Kidney (tissue), 14 donors: Measurements from ENCODE around the gene GAMT. TPM values are rescaled to one million over a fixed set of nuclear protein-coding genes. Genes with fewer than 3 reads are reported as not detected.

ENCODE experiments used
- DNase-seq, 5 donors: peaks; one replicate each; pipeline ENCODE4 v3.0.0-alpha.2; 2013 to 2020
- FAIRE-seq: peaks from 2 replicates; lab custom pipeline; 2012; peaks lifted over from hg19 to GRCh38; lab: Jason Lieb, UNC
- H3K27ac ChIP-seq, 2 donors: one replicate each; pipeline ENCODE4 v1.7.0; 2013; ENCODE audit warnings: low read depth in 2 of 2, low read length in 2 of 2, inconsistent platforms in 1 of 2
- H3K27me3 ChIP-seq: one replicate; pipeline ENCODE4 v1.7.1; 2013; ENCODE audit warnings: low read length, inconsistent platforms; ENCODE audit not compliant: control insufficient read depth, insufficient read depth
- H3K36me3 ChIP-seq, 3 donors: one replicate each; pipeline versions ENCODE4 v1.7.0 to v1.7.1; 2013; ENCODE audit warnings: low read length in 3 of 3, control low read depth in 1 of 3, inconsistent platforms in 1 of 3; ENCODE audit not compliant: insufficient read depth in 3 of 3, control insufficient read depth in 2 of 3
- H3K4me1 ChIP-seq, 3 donors: one replicate each; pipeline versions ENCODE4 v1.7.0 to v1.7.1; 2013; ENCODE audit warnings: low read length in 3 of 3, inconsistent platforms in 1 of 3, low read depth in 1 of 3; ENCODE audit not compliant: control insufficient read depth in 2 of 3, insufficient read depth in 2 of 3
- H3K4me3 ChIP-seq, 3 donors: one replicate each; pipeline versions ENCODE4 v1.7.0 to v1.8.1; 2013; ENCODE audit warnings: low read length in 3 of 3, control low read depth in 1 of 3, inconsistent platforms in 1 of 3
- H3K9ac ChIP-seq, 3 donors: one replicate each; pipeline versions ENCODE4 v1.7.0 to v1.7.1; 2013; ENCODE audit warnings: low read length in 3 of 3, control low read depth in 1 of 3, inconsistent platforms in 1 of 3
- H3K9me3 ChIP-seq, 3 donors: one replicate each; pipeline versions ENCODE4 v1.7.0 to v1.7.1; 2013; ENCODE audit warnings: low read length in 3 of 3, control low read depth in 1 of 3, inconsistent platforms in 1 of 3; ENCODE audit not compliant: control insufficient read depth in 2 of 3, insufficient read depth in 1 of 3
- CTCF ChIP-seq: IDR thresholded peaks from 3 replicates; pipeline ENCODE4 v1.5.1; 2012; ENCODE audit warnings: mild to moderate bottlenecking, moderate library complexity, borderline replicate concordance; ENCODE audit not compliant: insufficient read depth; ENCODE audit errors: extremely low read depth
- intact Hi-C: fragments of 100-400 bp; cut with DNase I; formaldehyde crosslinking; loops from one replicate; pipeline ENCODE4 v1.11.1; 2022
- polyA plus RNA-seq: library from polyadenylated mRNA; stranded (reverse); fragments of 350-450 nt; fragmentation: Illumina TruSeq; extraction: RNeasy Lipid Tissue Mini Kit (QIAGEN cat#74804); gene quantifications from one replicate; pipeline ENCODE4 v1.2.3, GENCODE V29; 2014; ENCODE audit warnings: low read depth, low replicate concordance; ENCODE audit not compliant: insufficient read depth
- total RNA-seq: library from RNA; stranded (reverse); fragmentation: NEBNext Ultra II Directional; extraction: Animal tissue kit (Norgen Biotek cat#: 25700); gene quantifications from one replicate; pipeline ENCODE4 v1.2.1, GENCODE V29; 2021
- donor health status: control.
- donor health status: control.
- donor health status: control.
- donor health status: control.
- donor health status: control.
- donor health status: DM: yes; HTN: yes; CAD: no.
- donor health status: Normal renal cell carcinoma (clear cell type).

GAMT gene
- total and polyA plus RNA-seq, 2 donors from 2014 or later = 16.3 to 209 TPM

GRCh38 chr19:1351381-1351851 is 49.9 kb downstream of the GAMT start:
- Histone ChIP-seq H3K4me1 (peaks cover 0 to 8% (median 3%) of the 10 kb centered on the region in 3 donors), H3K4me3 (no peak overlapping the region), H3K27ac (no peak overlapping the region), H3K9ac (no peak overlapping the region), H3K27me3 (no peaks in the 10 kb centered on the region), H3K9me3 (no peaks in the 10 kb centered on the region), H3K36me3 (no peaks in the 10 kb centered on the region)
- TF ChIP-seq CTCF = no peak
- FAIRE-seq (no peak), DNase-seq (no peak)
- intact Hi-C loops = no loop called here

GRCh38 chr19:1350867-1351266 is 50.5 kb downstream of the GAMT start:
- FAIRE-seq (no peak), DNase-seq (no peak)
- no peaks in the 10 kb centered on the region for H3K36me3 ChIP-seq
- H3K9me3 ChIP-seq = no peaks in the 10 kb centered on the region
- H3K4me3 ChIP-seq = no peak overlapping the region
- intact Hi-C loops = no loop called here
- no peak for TF ChIP-seq CTCF
- H3K9ac ChIP-seq = no peak overlapping the region
- H3K27me3 ChIP-seq = no peaks in the 10 kb centered on the region
- peaks cover 0 to 4% (median 0%) of the 10 kb centered on the region in 3 donors for H3K4me1 ChIP-seq
- H3K27ac ChIP-seq = no peak overlapping the region

- DNase-seq (no peak), FAIRE-seq (no peak)
Measured at GRCh38 chr19:1349211-1349610, 52.1 kb downstream of the GAMT start.

More at GRCh38 chr19:1349211-1349610, 52.1 kb downstream of the GAMT start:
- no peaks in the 10 kb centered on the region for H3K36me3 ChIP-seq
- no peak for TF ChIP-seq CTCF
- H3K9ac ChIP-seq = no peak overlapping the region
- H3K4me1 ChIP-seq = no peaks in the 10 kb centered on the region
- no peak overlapping the region for H3K27ac ChIP-seq
- intact Hi-C loops = no loop called here
- no peaks in the 10 kb centered on the region for H3K9me3 ChIP-seq
- H3K27me3 ChIP-seq = no peaks in the 10 kb centered on the region
- no peak overlapping the region for H3K4me3 ChIP-seq

Other genes starting within 250 kb of the GAMT start
- 156 TPM for gene SBNO2, start 227.3 kb downstream of the GAMT start, total RNA-seq
- 12.2 TPM for gene SBNO2, start 227.3 kb downstream of the GAMT start, polyA plus RNA-seq
- gene STK11, start 195.8 kb downstream of the GAMT start, total RNA-seq = 57.7 TPM
- 40.7 TPM for gene STK11, start 195.8 kb downstream of the GAMT start, polyA plus RNA-seq
- gene CBARP, start 163.5 kb downstream of the GAMT start, total RNA-seq = 1.1 TPM
- 1.0 TPM for gene CBARP, start 163.5 kb downstream of the GAMT start, polyA plus RNA-seq
- gene ATP5F1D, start 159.8 kb downstream of the GAMT start, total RNA-seq = 183 TPM
- 641 TPM for gene ATP5F1D, start 159.8 kb downstream of the GAMT start, polyA plus RNA-seq
- 205 TPM for gene MIDN, start 153.0 kb downstream of the GAMT start, total RNA-seq
- 21.3 TPM for gene MIDN, start 153.0 kb downstream of the GAMT start, polyA plus RNA-seq
- gene CIRBP, start 132.2 kb downstream of the GAMT start, total RNA-seq = 533 TPM
- 408 TPM for gene CIRBP, start 132.2 kb downstream of the GAMT start, polyA plus RNA-seq
- gene FAM174C, start 126.0 kb downstream of the GAMT start, total RNA-seq = 35.3 TPM
- 94.7 TPM for gene FAM174C, start 126.0 kb downstream of the GAMT start, polyA plus RNA-seq
- gene EFNA2, start 115.7 kb downstream of the GAMT start, total RNA-seq = not detected
- not detected for gene EFNA2, start 115.7 kb downstream of the GAMT start, polyA plus RNA-seq
- gene NDUFS7, start 17.6 kb downstream of the GAMT start, total RNA-seq = 85.5 TPM
- 265 TPM for gene NDUFS7, start 17.6 kb downstream of the GAMT start, polyA plus RNA-seq
- 98.5 TPM for gene DAZAP1, start 6.0 kb upstream of the GAMT start, total RNA-seq
- gene DAZAP1, start 6.0 kb upstream of the GAMT start, polyA plus RNA-seq = 47.7 TPM
- gene RPS15, start 36.9 kb upstream of the GAMT start, total RNA-seq = 893 TPM
- 1,823 TPM for gene RPS15, start 36.9 kb upstream of the GAMT start, polyA plus RNA-seq
- gene APC2, start 48.6 kb upstream of the GAMT start, total RNA-seq = 0.25 TPM
- gene APC2, start 48.6 kb upstream of the GAMT start, polyA plus RNA-seq = not detected
- 32.5 TPM for gene C19orf25, start 77.7 kb upstream of the GAMT start, total RNA-seq
- gene C19orf25, start 77.7 kb upstream of the GAMT start, polyA plus RNA-seq = 50.9 TPM
- gene PCSK4, start 88.8 kb upstream of the GAMT start, total RNA-seq = 5.3 TPM
- 5.5 TPM for gene PCSK4, start 88.8 kb upstream of the GAMT start, polyA plus RNA-seq
- 9.6 TPM for gene REEP6, start 89.6 kb upstream of the GAMT start, total RNA-seq
- 60.0 TPM for gene REEP6, start 89.6 kb upstream of the GAMT start, polyA plus RNA-seq
- 4.6 TPM for gene ADAMTSL5, start 111.5 kb upstream of the GAMT start, total RNA-seq
- 1.4 TPM for gene ADAMTSL5, start 111.5 kb upstream of the GAMT start, polyA plus RNA-seq
- gene PLK5, start 122.5 kb upstream of the GAMT start, total RNA-seq = not detected
- gene PLK5, start 122.5 kb upstream of the GAMT start, polyA plus RNA-seq = not detected
- gene MEX3D, start 166.8 kb upstream of the GAMT start, total RNA-seq = 19.3 TPM
- 5.4 TPM for gene MEX3D, start 166.8 kb upstream of the GAMT start, polyA plus RNA-seq
- gene MBD3, start 191.3 kb upstream of the GAMT start, total RNA-seq = 62.5 TPM
- 76.1 TPM for gene MBD3, start 191.3 kb upstream of the GAMT start, polyA plus RNA-seq
- gene UQCR11, start 203.9 kb upstream of the GAMT start, total RNA-seq = 200 TPM
- gene UQCR11, start 203.9 kb upstream of the GAMT start, polyA plus RNA-seq = 777 TPM